OCI-LY3 (cell line): ENCODE results near the gene DHX15.
"Not testable (repeated sequence)": the region's sequence is repeated elsewhere in the genome, so short reads cannot be mapped to it uniquely, and the experiment has no call there.

Experiments
- H2AFZ ChIP-seq: fragments of 200-600, 300-600 bp; shearing (Covaris generic); 2 replicates; pipeline ENCODE4 v1.6.0; 2014; ENCODE audit warnings: antibody characterized with exemption, low read depth, low read length
- H3K27ac ChIP-seq: fragments of 200-600, 300-600 bp; sonication (generic); 2 replicates; pipeline ENCODE4 v1.5.1; 2014; ENCODE audit warnings: mild to moderate bottlenecking, low read length, moderate library complexity, mixed read lengths
- H3K27me3 ChIP-seq: fragments of 200-600, 300-600 bp; sonication (generic); 2 replicates; pipeline ENCODE4 v1.6.1; 2014; ENCODE audit warnings: low read depth, low read length, mixed read lengths
- H3K36me3 ChIP-seq: fragments of 200-600, 300-600 bp; sonication (generic); replicated peaks from 2 replicates; pipeline ENCODE3; 2014; ENCODE audit warnings: low read depth, low read length, mixed read lengths
- H3K4me1 ChIP-seq: fragments of 300-600, 200-600 bp; sonication (generic); 2 replicates; pipeline ENCODE4 v1.6.1; 2014; ENCODE audit warnings: low read length, mixed read lengths
- H3K4me2 ChIP-seq: fragments of 200-600, 300-600 bp; sonication (generic); 2 replicates; pipeline ENCODE4 v1.6.1; 2014; ENCODE audit warnings: low read length, mixed read lengths
- H3K4me3 ChIP-seq: fragments of 300-600, 200-600 bp; sonication (generic); 2 replicates; pipeline ENCODE4 v1.5.1; 2014; ENCODE audit warnings: antibody characterized with exemption, mild to moderate bottlenecking, low read length, moderate library complexity
- H3K79me2 ChIP-seq: fragments of 300-600, 200-600 bp; shearing (Covaris generic); 2 replicates; pipeline ENCODE4 v1.6.1; 2014; ENCODE audit warnings: mild to moderate bottlenecking, low read length, mixed read lengths
- H3K9ac ChIP-seq: fragments of 300-600, 200-600 bp; shearing (Covaris generic); 2 replicates; pipeline ENCODE4 v1.6.0; 2014; ENCODE audit warnings: mild to moderate bottlenecking, low read length, moderate library complexity
- H3K9me3 ChIP-seq: fragments of 200-600, 300-600 bp; shearing (Covaris generic); 2 replicates; pipeline ENCODE4 v1.6.1; 2014; ENCODE audit warnings: low read length, mixed read lengths; ENCODE audit not compliant: insufficient read depth
- H4K20me1 ChIP-seq: fragments of 200-600, 300-600 bp; sonication (generic); 2 replicates; pipeline ENCODE4 v1.6.1; 2016; ENCODE audit warnings: low read length, mixed read lengths; ENCODE audit not compliant: insufficient read depth
- EZH2phosphoT487 ChIP-seq: fragments of 200-600 bp; shearing (Covaris generic); IDR thresholded peaks from 2 replicates; pipeline ENCODE4 v1.6.1; 2018; ENCODE audit warnings: antibody characterized with exemption, mixed run types, low read depth
- TF ChIP-seq, protein P1 (sequence below): fragments of 200-600, 300-600 bp; sonication (generic); IDR thresholded peaks from 2 replicates; pipeline ENCODE4 v1.5.1; 2014; ENCODE audit warnings: antibody characterized with exemption, low read length, low read depth

Gene DHX15

GRCh38 chr4:24508541-24508940 lies 75.8 kb downstream of the DHX15 start:
- no peaks in the 10 kb centered on the region for H3K4me1 ChIP-seq

GRCh38 chr4:24507439-24507838 lies 76.9 kb downstream of the DHX15 start:
- no peaks in the 10 kb centered on the region for H3K9me3 ChIP-seq
- H3K4me2 ChIP-seq = no peak overlapping the region
- H3K9ac ChIP-seq = no peak overlapping the region
- no peaks in the 10 kb centered on the region for H3K4me1 ChIP-seq
- no peaks in the 10 kb centered on the region for H3K79me2 ChIP-seq
- no peaks in the 10 kb centered on the region for H3K27me3 ChIP-seq
- H3K27ac ChIP-seq = no peak overlapping the region
- TF ChIP-seq, protein P1, sequence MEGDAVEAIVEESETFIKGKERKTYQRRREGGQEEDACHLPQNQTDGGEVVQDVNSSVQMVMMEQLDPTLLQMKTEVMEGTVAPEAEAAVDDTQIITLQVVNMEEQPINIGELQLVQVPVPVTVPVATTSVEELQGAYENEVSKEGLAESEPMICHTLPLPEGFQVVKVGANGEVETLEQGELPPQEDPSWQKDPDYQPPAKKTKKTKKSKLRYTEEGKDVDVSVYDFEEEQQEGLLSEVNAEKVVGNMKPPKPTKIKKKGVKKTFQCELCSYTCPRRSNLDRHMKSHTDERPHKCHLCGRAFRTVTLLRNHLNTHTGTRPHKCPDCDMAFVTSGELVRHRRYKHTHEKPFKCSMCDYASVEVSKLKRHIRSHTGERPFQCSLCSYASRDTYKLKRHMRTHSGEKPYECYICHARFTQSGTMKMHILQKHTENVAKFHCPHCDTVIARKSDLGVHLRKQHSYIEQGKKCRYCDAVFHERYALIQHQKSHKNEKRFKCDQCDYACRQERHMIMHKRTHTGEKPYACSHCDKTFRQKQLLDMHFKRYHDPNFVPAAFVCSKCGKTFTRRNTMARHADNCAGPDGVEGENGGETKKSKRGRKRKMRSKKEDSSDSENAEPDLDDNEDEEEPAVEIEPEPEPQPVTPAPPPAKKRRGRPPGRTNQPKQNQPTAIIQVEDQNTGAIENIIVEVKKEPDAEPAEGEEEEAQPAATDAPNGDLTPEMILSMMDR = no peak
- TF ChIP-seq EZH2phosphoT487 = no peak
- peaks cover 17% of the 10 kb centered on the region for H3K36me3 ChIP-seq
- H4K20me1 ChIP-seq = no peaks in the 10 kb centered on the region
- H2AFZ ChIP-seq = no peak overlapping the region
- H3K4me3 ChIP-seq = no peak overlapping the region

More at GRCh38 chr4:24508541-24508940, 75.8 kb downstream of the DHX15 start:
- Histone ChIP-seq H3K4me2 (no peak overlapping the region), H3K9me3 (no peaks in the 10 kb centered on the region), H3K79me2 (no peaks in the 10 kb centered on the region), H2AFZ (no peak overlapping the region), H3K4me3 (no peak overlapping the region), H3K9ac (no peak overlapping the region), H3K27me3 (no peaks in the 10 kb centered on the region), H3K27ac (no peak overlapping the region), H3K36me3 (peaks cover 19% of the 10 kb centered on the region), H4K20me1 (no peaks in the 10 kb centered on the region)
- TF ChIP-seq, protein P1 = no peak
- no peak for TF ChIP-seq EZH2phosphoT487

- H3K4me1 ChIP-seq, H3K4me3 ChIP-seq, H3K4me2 ChIP-seq, H3K79me2 ChIP-seq, H4K20me1 ChIP-seq, H3K36me3 ChIP-seq, H3K27ac ChIP-seq, H2AFZ ChIP-seq, H3K27me3 ChIP-seq, H3K9ac ChIP-seq, H3K9me3 ChIP-seq: not testable (repeated sequence)
Observed at GRCh38 chr4:24503090-24503489, 81.3 kb downstream of the DHX15 start.

GRCh38 chr4:24497221-24497620 lies 87.1 kb downstream of the DHX15 start:
- no peak overlapping the region for H3K9ac ChIP-seq

More at GRCh38 chr4:24497221-24497620, 87.1 kb downstream of the DHX15 start:
- Histone ChIP-seq H3K27me3 (no peaks in the 10 kb centered on the region), H3K79me2 (no peaks in the 10 kb centered on the region), H3K4me3 (no peak overlapping the region), H4K20me1 (no peaks in the 10 kb centered on the region), H3K27ac (no peak overlapping the region), H3K36me3 (no peaks in the 10 kb centered on the region), H3K4me1 (no peaks in the 10 kb centered on the region), H2AFZ (no peak overlapping the region), H3K4me2 (no peak overlapping the region), H3K9me3 (no peaks in the 10 kb centered on the region)
- TF ChIP-seq EZH2phosphoT487 = no peak
- TF ChIP-seq, protein P1 = no peak
